Vagina (tissue), 2 donors: Measurements from ENCODE around the gene DBN1. TPM values are rescaled to one million over a fixed set of nuclear protein-coding genes. Genes with fewer than 3 reads are reported as not detected.

Source experiments
- DNase-seq, 2 donors: peaks; one replicate each; pipeline ENCODE4 v3.0.0-alpha.2; 2017; ENCODE audit errors: extremely low spot score in 2 of 2
- H3K27ac ChIP-seq: fragments of 200-600 bp; sonication (generic); one replicate; pipeline ENCODE4 v1.5.1; 2019
- H3K27me3 ChIP-seq: fragments of 200-600 bp; sonication (generic); one replicate; pipeline ENCODE4 v1.5.1; 2019
- H3K36me3 ChIP-seq, 2 donors: fragments of 200-600 bp; sonication (generic); one replicate each; pipeline ENCODE4 v1.5.1; 2017 to 2019
- H3K4me1 ChIP-seq: fragments of 200-600 bp; sonication (generic); one replicate; pipeline ENCODE4 v1.5.1; 2019
- H3K4me3 ChIP-seq, 2 donors: fragments of 200-600 bp; sonication (generic); 1 replicate in 1 of 2; 2 replicates in 1 of 2; pipeline ENCODE4 v1.5.1; 2016 to 2019
- H3K9me3 ChIP-seq: fragments of 200-600 bp; sonication (generic); one replicate; pipeline ENCODE4 v1.5.1; 2019
- CTCF ChIP-seq, 3 experiments: fragments of 450-650 bp in 2 of 3; fragments of 200-600 bp in 1 of 3; sonication (generic) in 1 of 3; IDR thresholded peaks; one replicate each; pipeline ENCODE4 v1.5.1; 2017 to 2019; ENCODE audit warnings: antibody characterized with exemption in 3 of 3, mild to moderate bottlenecking in 2 of 3, moderate library complexity in 2 of 3
- POLR2A ChIP-seq, 2 donors: fragments of 450-650 bp; IDR thresholded peaks; one replicate each; pipeline ENCODE4 v1.6.1; 2017; ENCODE audit warnings: antibody characterized with exemption in 2 of 2, mild to moderate bottlenecking in 2 of 2, moderate library complexity in 2 of 2
- POLR2AphosphoS5 ChIP-seq, 2 donors: sonication (generic); formaldehyde crosslinking; IDR thresholded peaks; one replicate each; pipeline ENCODE4 v1.9.0; 2017; ENCODE audit warnings: antibody characterized with exemption in 2 of 2, mild to moderate bottlenecking in 2 of 2, low read depth in 1 of 2; ENCODE audit not compliant: insufficient read depth in 1 of 2
- intact Hi-C: fragments of 100-400 bp; cut with DNase I; formaldehyde crosslinking; loops from one replicate; pipeline ENCODE4 v1.15.1; 2023
- total RNA-seq: library from RNA; depleted of rRNA; stranded (reverse); fragments of >200 nt; gene quantifications from one replicate; pipeline ENCODE4 v1.2.3, GENCODE V29; 2016

DBN1 gene
- total RNA-seq, 1 donor from 2014 or later: 69.0 TPM

DNA sequence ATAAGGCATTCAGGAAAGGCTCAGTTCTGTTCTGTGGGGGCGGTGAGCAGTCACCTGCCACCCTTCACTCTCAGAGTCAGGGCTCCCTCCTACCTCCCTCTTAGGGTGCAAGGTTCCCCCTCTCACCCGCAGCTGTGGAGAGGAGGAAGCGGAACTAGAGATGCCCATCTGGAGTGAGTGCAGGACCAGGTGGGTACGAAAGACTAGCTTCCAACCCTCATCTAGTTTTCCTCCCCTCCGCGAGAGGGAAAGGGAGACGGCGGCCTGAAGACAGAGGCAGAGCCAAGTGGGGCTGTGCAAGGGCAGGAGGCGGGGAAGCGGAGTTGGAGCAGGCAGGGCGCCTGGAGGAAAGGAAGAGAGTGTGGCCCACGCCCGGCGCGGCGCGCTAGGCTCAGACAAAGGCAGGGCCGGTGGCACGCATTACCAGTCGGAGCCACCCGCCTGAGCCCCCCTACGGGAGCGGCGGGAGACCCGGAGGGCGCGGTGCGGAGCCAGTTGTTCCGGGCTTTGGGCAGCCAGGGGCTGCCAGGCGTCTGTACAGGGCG, 19.5 kb downstream of the DBN1 start:
- no peaks in the 10 kb centered on the region for H3K9me3 ChIP-seq
- H3K36me3 ChIP-seq: no peaks in the 10 kb centered on the region
- H3K27me3 ChIP-seq: no peaks in the 10 kb centered on the region
- H3K4me1 ChIP-seq: peaks cover 48% of the 10 kb centered on the region
- DNase-seq: no peak
- intact Hi-C loops: loop anchor here (2.0 to 10.0 kb wide), 2 partner anchors 63 to 139 kb away; partner anchors contain the start of gene MXD3
- H3K27ac ChIP-seq: peak overlapping the region; percentile 74
- peak overlapping the region; percentile 63 to 81 for H3K4me3 ChIP-seq
- TF ChIP-seq POLR2AphosphoS5 (IDR thresholded peaks at IDR 0.05; ENCODE audit: insufficient read depth in 1 of 2, low read depth in 1 of 2): no peak
- TF ChIP-seq CTCF (IDR thresholded peaks at IDR 0.05): no peak
- TF ChIP-seq POLR2A (IDR thresholded peaks at IDR 0.05): no peak

DNA sequence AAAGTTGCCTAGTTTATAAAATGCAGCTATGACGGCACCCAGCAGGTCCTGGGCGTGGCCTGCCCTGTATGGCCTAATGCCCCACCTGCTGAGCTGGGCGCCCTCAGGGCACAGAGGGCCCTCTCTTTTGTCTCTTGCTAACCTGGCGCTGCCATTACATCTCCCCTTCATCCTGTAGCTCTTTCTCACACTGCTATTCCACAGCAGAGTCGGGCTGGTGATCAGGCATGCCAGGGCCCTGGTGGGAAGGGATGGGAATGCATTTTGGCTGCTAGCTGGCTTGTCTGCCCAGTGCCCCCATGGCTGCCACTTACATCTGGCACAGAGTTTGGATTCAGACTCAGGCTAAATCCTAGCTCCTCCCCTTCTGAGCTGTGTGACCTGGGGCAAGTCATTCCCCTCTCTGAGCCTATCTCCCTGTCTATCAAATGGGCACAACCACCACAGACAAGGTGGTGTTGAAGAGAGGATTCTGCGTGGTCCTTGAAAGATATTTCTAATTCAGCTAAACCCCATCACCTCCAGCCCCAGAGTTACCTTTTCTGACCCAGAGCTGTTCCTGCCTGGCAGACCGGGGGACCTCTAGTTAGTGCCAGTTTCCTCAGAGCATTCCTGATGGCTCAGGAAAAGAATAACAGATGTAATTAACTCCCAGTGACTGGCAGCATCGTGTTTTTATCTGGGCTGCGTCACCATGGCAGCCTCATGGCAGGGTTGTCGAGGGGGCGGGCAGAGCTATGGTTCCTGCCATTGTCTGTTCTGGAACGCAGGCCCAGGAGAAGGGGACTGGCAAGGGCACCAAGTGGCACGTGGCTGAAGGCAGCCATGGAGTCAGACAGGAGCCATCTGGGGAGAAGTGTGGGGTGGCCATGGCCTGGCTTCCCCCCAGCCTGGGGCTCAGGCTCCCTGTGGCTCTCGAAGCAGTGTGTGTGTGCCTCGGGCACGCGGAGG, 20.5 kb downstream of the DBN1 start:
- no peaks in the 10 kb centered on the region for H3K36me3 ChIP-seq

GRCh38 chr5:177450667-177451424, 22.6 kb downstream of the DBN1 start:
- no peak for DNase-seq
- H3K9me3 ChIP-seq: no peaks in the 10 kb centered on the region
- no peaks in the 10 kb centered on the region for H3K27me3 ChIP-seq
- peaks cover 56% of the 10 kb centered on the region for H3K4me1 ChIP-seq
- H3K36me3 ChIP-seq: no peaks in the 10 kb centered on the region
- H3K27ac ChIP-seq: no peak overlapping the region
- intact Hi-C loops: loop anchor here (10.0 kb wide), 1 partner anchor 136 kb away; the partner anchor contains the start of gene MXD3
- TF ChIP-seq CTCF (IDR thresholded peaks at IDR 0.05): no peak
- TF ChIP-seq POLR2AphosphoS5 (IDR thresholded peaks at IDR 0.05; ENCODE audit: insufficient read depth in 1 of 2, low read depth in 1 of 2): no peak
- no peak for TF ChIP-seq POLR2A (IDR thresholded peaks at IDR 0.05)
- H3K4me3 ChIP-seq: no peak overlapping the region

More for the DNA sequence above, 20.5 kb downstream of the DBN1 start:
- Histone ChIP-seq H3K27me3 (no peaks in the 10 kb centered on the region), H3K9me3 (no peaks in the 10 kb centered on the region), H3K4me3 (no peak overlapping the region), H3K27ac (no peak overlapping the region), H3K4me1 (peaks cover 54% of the 10 kb centered on the region)
- intact Hi-C loops: loop anchor here (10.0 kb wide), 1 partner anchor 138 kb away; the partner anchor contains the start of gene MXD3
- TF ChIP-seq CTCF (IDR thresholded peaks at IDR 0.05) (no peak), POLR2AphosphoS5 (IDR thresholded peaks at IDR 0.05; ENCODE audit: insufficient read depth in 1 of 2, low read depth in 1 of 2) (no peak), POLR2A (IDR thresholded peaks at IDR 0.05) (no peak)
- DNase-seq: no peak

DNA sequence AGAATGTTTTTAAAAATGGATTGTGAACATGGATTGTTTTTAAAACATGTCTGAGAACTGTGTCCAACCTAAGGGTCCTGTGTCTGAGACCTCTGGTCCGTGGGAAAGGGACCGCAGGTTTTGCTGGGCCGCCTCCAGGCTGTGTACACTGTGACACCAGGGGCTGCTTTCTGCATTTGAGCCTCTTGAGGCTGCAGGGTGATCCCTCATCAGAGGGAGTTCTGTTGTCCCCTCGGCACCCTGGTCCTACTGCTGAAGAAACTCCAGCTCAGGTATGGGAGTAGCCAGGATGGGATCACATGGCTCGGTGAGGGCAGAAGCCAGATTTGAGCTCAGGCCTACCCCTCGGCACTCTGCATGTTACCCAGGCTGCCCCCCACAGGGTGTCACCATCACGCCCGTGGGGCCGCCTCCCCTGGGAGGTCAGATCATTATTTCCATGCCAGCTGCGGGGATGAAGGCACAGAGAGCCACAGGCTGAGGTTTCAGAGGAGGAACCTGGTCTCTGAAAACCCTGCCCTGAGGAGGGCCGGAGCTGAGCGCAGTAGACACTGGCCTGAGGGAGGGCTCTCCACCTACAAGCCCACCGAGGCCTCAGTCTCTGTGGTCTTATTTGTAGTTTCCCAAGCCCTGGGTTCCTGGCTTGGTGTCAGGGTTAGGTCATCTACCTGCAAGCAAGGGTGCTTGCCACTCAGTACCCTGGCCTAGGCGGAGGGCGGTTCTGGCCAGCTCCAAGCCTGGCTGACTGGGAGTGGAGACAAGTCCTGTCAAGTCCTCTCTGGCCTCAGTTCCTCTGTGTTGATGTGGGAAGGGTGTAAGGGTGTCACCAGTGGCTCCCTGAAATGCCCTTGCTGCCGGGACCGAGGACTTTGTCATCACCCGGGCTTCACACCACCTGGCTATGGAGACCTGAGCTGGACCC, 24.0 kb downstream of the DBN1 start:
- no peak for DNase-seq
- peaks cover 45% of the 10 kb centered on the region for H3K4me1 ChIP-seq
- H3K27ac ChIP-seq: no peak overlapping the region
- no peaks in the 10 kb centered on the region for H3K36me3 ChIP-seq
- no peak overlapping the region for H3K4me3 ChIP-seq
- H3K27me3 ChIP-seq: no peaks in the 10 kb centered on the region
- TF ChIP-seq POLR2AphosphoS5 (IDR thresholded peaks at IDR 0.05; ENCODE audit: insufficient read depth in 1 of 2, low read depth in 1 of 2): no peak
- TF ChIP-seq POLR2A (IDR thresholded peaks at IDR 0.05): no peak
- TF ChIP-seq CTCF (IDR thresholded peaks at IDR 0.05): no peak
- intact Hi-C loops: loop anchor here (2.0 to 10.0 kb wide), 2 partner anchors 47 to 135 kb away; partner anchors contain the start of gene MXD3
- H3K9me3 ChIP-seq: no peaks in the 10 kb centered on the region
